ENCODE results near the gene C1QTNF9.
A peak's percentile ranks its signal among the peaks of the same experiment; 100 is the strongest.
"Not testable (repeated sequence)": the region's sequence is repeated elsewhere in the genome, so short reads cannot be mapped to it uniquely, and the experiment has no call there.

The C1QTNF9 gene

DNA sequence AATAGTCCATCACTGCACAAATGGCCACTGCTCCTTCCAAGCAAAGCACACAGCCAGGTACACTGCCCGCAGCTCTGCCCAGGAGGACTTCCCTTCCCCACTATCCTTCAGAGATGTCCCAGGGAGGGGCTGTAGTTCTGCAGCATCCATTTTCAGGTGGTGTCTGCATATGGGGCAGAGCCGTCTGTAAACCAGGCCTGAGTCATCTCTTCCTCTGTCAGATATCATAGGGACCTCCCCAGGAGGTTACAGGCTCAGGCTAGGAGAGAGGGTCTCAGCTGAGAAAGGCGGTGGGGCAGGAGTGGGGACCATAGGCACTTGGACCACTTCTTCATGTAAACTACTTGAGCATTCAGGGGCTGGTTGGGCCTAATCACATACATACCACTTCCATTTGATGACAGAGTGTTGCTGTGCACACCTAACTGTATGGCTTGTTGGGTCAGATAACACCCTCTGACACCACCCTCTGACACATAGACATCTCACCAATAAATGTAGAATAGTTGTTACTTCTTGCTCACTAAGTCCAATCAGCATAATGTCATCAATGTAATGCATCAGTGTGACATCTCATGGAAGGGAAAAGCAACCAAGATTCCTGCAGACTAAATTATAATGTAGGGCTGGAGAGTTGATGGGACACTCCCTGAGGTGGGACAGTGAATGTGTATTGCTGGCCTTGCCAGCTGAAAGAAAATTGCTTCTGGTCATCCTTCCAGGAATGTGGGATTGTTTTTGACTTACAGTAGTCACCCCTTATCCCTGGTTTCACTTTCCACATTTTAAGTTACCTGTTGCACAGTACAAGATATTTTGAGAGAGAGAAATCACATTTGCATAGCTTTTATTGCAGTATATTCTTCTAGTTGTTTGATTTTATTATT lies 40.6 kb downstream of the C1QTNF9 start:
- H3K27ac ChIP-seq (ENCODE audit: extremely low read depth, low read depth, low read length); H3K36me3 ChIP-seq (ENCODE audit: control insufficient read depth in 2 of 2, insufficient read depth in 1 of 2, low read length in 2 of 2); H3K9me3 ChIP-seq (ENCODE audit: control insufficient read depth, insufficient read depth, low read depth, low read length); POLR2A ChIA-PET; H3K4me3 ChIP-seq (ENCODE audit: low read depth, low read length); H3K4me1 ChIP-seq (ENCODE audit: control insufficient read depth, insufficient read depth, low read length); CTCF ChIA-PET: not testable (repeated sequence)
- TF ChIP-seq ZNF157 (tag by site-specific recombination; IDR thresholded peaks at IDR 0.05), result peak; percentile 91
- TF ChIP-seq SCRT2 (tag by site-specific recombination; IDR thresholded peaks at IDR 0.05), result peak; percentile 17; the same call in 1 of the 2 replicates

- Histone ChIP-seq H3K4me1 (ENCODE audit: control insufficient read depth, insufficient read depth, low read length) (no peaks in the 10 kb centered on the region), H3K9me3 (ENCODE audit: control insufficient read depth, insufficient read depth, low read depth, low read length) (no peaks in the 10 kb centered on the region), H3K36me3 (ENCODE audit: control insufficient read depth in 2 of 2, insufficient read depth in 1 of 2, low read length in 2 of 2) (no peaks in the 10 kb centered on the region), H3K27ac (ENCODE audit: extremely low read depth, low read depth, low read length) (no peak overlapping the region), H3K4me3 (ENCODE audit: low read depth, low read length) (no peak overlapping the region)
- no peak for TF ChIP-seq ZNF549 (tag by site-specific recombination; IDR thresholded peaks at IDR 0.05)
- TF ChIP-seq ZIC2 (tag by site-specific recombination; IDR thresholded peaks at IDR 0.05), result no peak
- ChIA-PET POLR2A (no interaction called here), CTCF (no interaction called here)
Measured at GRCh38 chr13:24351423-24351822, 42.0 kb downstream of the C1QTNF9 start.

GRCh38 chr13:24353736-24354135 lies 44.4 kb downstream of the C1QTNF9 start:
- ChIA-PET POLR2A (no interaction called here), CTCF (no interaction called here)
- H3K4me3 ChIP-seq (ENCODE audit: low read depth, low read length), result no peak overlapping the region
- TF ChIP-seq ZNF76 (tag by site-specific recombination; IDR thresholded peaks at IDR 0.05; ENCODE audit: borderline replicate concordance, low read depth) (no peak), GLIS1 (tag by site-specific recombination; IDR thresholded peaks at IDR 0.05) (no peak), ZNF292 (tag by site-specific recombination; IDR thresholded peaks at IDR 0.05; ENCODE audit: borderline replicate concordance, low read depth) (no peak), ZNF510 (tag by site-specific recombination; IDR thresholded peaks at IDR 0.05; ENCODE audit: insufficient replicate concordance) (no peak), PRDM6 (tag by site-specific recombination; IDR thresholded peaks at IDR 0.05) (no peak)
- H3K27ac ChIP-seq (ENCODE audit: extremely low read depth, low read depth, low read length), result no peak overlapping the region
- H3K36me3 ChIP-seq (ENCODE audit: control insufficient read depth in 2 of 2, insufficient read depth in 1 of 2, low read length in 2 of 2), result no peaks in the 10 kb centered on the region
- H3K9me3 ChIP-seq (ENCODE audit: control insufficient read depth, insufficient read depth, low read depth, low read length), result no peaks in the 10 kb centered on the region
- no peaks in the 10 kb centered on the region for H3K4me1 ChIP-seq (ENCODE audit: control insufficient read depth, insufficient read depth, low read length)

DNA sequence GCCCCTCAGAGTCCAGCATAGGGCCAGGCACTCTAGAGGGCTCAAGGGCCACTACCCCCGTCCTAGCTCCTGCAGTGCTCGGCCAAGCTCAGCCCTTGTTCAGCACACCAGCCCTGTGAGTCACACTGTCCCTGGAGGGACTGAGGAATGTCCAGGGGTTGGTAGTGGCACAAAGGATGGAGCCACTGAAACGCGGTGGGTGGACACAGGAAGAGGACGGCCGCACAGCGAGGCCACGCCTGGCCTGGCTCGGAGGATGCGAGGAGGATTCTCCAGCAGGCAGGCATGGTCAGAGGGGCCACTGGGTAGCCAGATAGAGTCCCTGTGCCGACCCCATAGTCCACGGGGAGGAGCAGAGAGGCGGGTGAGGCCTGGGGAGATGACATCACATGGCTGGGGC lies 45.7 kb downstream of the C1QTNF9 start:
- Histone ChIP-seq H3K27ac (ENCODE audit: extremely low read depth, low read depth, low read length) (no peak overlapping the region), H3K4me1 (ENCODE audit: control insufficient read depth, insufficient read depth, low read length) (no peaks in the 10 kb centered on the region), H3K9me3 (ENCODE audit: control insufficient read depth, insufficient read depth, low read depth, low read length) (no peaks in the 10 kb centered on the region), H3K36me3 (ENCODE audit: control insufficient read depth in 2 of 2, insufficient read depth in 1 of 2, low read length in 2 of 2) (no peaks in the 10 kb centered on the region), H3K4me3 (ENCODE audit: low read depth, low read length) (no peak overlapping the region)
- CTCF ChIA-PET, result no interaction called here
- POLR2A ChIA-PET, result no interaction called here
- no peak for TF ChIP-seq ZBTB8A (tag by site-specific recombination; IDR thresholded peaks at IDR 0.05)
- TF ChIP-seq ZNF571 (tag by site-specific recombination; IDR thresholded peaks at IDR 0.05), result no peak
- TF ChIP-seq ZNF350 (tag by site-specific recombination; IDR thresholded peaks at IDR 0.05), result no peak
- TF ChIP-seq ZNF777 (tag by site-specific recombination; IDR thresholded peaks at IDR 0.05; ENCODE audit: borderline replicate concordance), result no peak
- no peak for TF ChIP-seq ZNF211 (tag by site-specific recombination; IDR thresholded peaks at IDR 0.05; ENCODE audit: low read depth)
- TF ChIP-seq, protein P1, sequence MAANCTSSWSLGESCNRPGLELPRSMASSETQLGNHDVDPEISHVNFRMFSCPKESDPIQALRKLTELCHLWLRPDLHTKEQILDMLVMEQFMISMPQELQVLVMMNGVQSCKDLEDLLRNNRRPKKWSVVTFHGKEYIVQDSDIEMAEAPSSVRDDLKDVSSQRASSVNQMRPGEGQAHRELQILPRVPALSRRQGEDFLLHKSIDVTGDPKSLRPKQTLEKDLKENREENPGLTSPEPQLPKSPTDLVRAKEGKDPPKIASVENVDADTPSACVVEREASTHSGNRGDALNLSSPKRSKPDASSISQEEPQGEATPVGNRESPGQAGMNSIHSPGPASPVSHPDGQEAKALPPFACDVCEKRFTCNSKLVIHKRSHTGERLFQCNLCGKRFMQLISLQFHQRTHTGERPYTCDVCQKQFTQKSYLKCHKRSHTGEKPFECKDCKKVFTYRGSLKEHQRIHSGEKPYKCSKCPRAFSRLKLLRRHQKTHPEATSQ (tag by site-specific recombination; IDR thresholded peaks at IDR 0.05), result no peak
- TF ChIP-seq KLF9 (tag by site-specific recombination; IDR thresholded peaks at IDR 0.05; ENCODE audit: low read depth), result no peak
- TF ChIP-seq SALL2 (tag by site-specific recombination; IDR thresholded peaks at IDR 0.05; ENCODE audit: borderline replicate concordance), result no peak
- TF ChIP-seq, protein P2, sequence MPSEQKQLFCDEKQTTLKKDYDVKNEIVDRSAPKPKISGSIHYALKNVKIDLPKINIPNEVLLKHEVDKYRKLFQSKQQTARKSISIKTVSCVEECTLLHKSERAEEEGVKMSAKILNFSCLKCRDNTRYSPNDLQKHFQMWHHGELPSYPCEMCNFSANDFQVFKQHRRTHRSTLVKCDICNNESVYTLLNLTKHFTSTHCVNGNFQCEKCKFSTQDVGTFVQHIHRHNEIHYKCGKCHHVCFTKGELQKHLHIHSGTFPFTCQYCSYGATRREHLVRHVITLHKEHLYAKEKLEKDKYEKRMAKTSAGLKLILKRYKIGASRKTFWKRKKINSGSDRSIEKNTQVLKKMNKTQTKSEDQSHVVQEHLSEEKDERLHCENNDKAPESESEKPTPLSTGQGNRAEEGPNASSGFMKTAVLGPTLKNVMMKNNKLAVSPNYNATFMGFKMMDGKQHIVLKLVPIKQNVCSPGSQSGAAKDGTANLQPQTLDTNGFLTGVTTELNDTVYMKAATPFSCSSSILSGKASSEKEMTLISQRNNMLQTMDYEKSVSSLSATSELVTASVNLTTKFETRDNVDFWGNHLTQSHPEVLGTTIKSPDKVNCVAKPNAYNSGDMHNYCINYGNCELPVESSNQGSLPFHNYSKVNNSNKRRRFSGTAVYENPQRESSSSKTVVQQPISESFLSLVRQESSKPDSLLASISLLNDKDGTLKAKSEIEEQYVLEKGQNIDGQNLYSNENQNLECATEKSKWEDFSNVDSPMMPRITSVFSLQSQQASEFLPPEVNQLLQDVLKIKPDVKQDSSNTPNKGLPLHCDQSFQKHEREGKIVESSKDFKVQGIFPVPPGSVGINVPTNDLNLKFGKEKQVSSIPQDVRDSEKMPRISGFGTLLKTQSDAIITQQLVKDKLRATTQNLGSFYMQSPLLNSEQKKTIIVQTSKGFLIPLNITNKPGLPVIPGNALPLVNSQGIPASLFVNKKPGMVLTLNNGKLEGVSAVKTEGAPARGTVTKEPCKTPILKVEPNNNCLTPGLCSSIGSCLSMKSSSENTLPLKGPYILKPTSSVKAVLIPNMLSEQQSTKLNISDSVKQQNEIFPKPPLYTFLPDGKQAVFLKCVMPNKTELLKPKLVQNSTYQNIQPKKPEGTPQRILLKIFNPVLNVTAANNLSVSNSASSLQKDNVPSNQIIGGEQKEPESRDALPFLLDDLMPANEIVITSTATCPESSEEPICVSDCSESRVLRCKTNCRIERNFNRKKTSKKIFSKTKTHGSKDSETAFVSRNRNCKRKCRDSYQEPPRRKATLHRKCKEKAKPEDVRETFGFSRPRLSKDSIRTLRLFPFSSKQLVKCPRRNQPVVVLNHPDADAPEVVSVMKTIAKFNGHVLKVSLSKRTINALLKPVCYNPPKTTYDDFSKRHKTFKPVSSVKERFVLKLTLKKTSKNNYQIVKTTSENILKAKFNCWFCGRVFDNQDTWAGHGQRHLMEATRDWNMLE (tag by site-specific recombination; conservative IDR thresholded peaks at IDR 0.05; ENCODE audit: low read depth), result no peak
- TF ChIP-seq ZNF558 (tag by site-specific recombination; IDR thresholded peaks at IDR 0.05), result no peak
- no peak for TF ChIP-seq YY1 (tag by site-specific recombination; IDR thresholded peaks at IDR 0.05)

All from HEK293 (cell line).